Activated effector memory CD4-positive, alpha-beta T cell treated with anti-CD3 and anti-CD28 coated beads, Interleukin-2, amount 50 U/mL, for 16 hours (primary cell): Measurements from ENCODE around the gene NEK6.

Experiments used
- DNase-seq: peaks from one replicate; pipeline ENCODE4 v3.0.0-alpha.2; 2020

NEK6 gene

DNA sequence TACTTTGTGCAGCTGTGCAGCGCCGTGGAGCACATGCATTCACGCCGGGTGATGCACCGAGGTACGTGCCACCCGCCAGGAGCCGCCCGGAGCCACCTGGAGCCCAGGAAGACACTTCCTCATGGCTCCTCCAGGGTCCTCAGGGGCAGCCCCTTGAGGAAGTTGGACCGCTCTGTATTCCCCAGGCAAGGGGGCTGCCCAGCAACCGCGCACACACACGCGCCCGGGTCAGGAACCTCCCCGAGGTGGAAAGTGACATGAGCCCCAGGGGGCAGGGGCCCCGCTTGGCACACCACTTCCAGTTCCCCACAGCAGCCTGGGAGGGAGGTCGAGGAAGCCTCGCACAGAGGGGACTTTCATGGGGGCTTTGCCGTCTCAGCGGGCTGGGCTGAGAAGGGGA lies 68.6 kb downstream of the NEK6 start:
- no peak for DNase-seq

- no peak for DNase-seq
Observed at GRCh38 chr9:124327491-124327890, 69.7 kb downstream of the NEK6 start.

DNA sequence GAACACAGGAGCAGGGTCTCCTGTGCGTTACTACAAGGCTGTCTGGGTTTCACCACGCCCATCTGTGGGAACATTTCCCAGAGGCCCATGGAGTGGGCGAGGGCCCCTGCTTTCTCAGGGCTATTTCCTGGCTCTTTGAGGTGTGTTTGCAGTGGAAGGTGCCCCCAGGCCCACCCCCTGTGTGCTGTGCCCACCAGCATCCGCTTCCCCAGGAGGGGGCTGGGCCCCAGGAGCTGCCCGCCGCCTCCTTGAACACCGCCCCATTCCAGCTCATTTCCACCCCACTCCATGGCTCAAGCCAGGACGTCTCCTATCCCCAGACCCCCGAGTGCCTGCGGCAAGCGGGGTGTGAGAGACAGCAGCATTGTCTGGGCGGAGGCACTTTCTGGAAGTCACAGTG lies 70.5 kb downstream of the NEK6 start:
- no peak for DNase-seq

- DNase-seq: no peak
Observed at GRCh38 chr9:124329206-124329792, 71.5 kb downstream of the NEK6 start.

DNA sequence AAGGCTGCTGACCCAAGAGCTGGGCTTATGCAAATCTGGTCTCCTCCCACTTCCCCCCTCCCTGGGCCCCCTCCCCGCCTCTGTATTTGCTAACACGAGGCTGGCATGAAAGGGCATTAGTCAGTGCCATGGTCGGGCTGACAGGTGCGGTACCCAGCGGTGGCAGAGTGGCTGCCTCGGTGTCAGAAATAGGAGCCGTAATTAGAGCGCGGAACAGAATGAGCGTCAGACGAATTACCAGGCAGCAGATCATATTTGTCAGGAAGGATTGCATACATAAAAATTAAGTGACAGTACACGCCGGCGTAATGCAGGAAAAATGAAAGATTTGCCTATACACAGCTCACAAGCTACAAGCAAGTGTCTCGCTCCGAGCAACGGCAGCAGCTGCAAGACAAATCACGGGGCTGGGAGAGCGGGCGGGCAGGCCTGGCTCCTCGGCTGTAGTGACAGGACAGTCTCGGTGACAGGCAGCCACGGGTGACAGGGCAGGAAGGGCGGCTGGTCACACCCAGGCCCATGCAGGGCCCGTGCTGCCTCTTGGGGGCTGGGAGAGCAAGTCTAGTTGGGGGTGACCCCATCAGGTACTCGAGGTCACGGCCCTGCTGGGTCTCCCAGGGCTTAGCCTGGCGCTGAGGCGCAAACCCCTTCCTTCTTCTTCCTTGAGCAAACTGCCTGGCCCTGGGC lies 72.4 kb downstream of the NEK6 start:
- no peak for DNase-seq

- DNase-seq: no peak
Observed at GRCh38 chr9:124331580-124331979, 73.8 kb downstream of the NEK6 start.

GRCh38 chr9:124332361-124333202 lies 74.8 kb downstream of the NEK6 start:
- DNase-seq: no peak

GRCh38 chr9:124333203-124333579 lies 75.4 kb downstream of the NEK6 start:
- DNase-seq: no peak

- no peak for DNase-seq
Observed at GRCh38 chr9:124334568-124335319, 77.0 kb downstream of the NEK6 start.

GRCh38 chr9:124335320-124335707 lies 77.6 kb downstream of the NEK6 start:
- DNase-seq: no peak

GRCh38 chr9:124337562-124337961 lies 79.8 kb downstream of the NEK6 start:
- DNase-seq: no peak

DNA sequence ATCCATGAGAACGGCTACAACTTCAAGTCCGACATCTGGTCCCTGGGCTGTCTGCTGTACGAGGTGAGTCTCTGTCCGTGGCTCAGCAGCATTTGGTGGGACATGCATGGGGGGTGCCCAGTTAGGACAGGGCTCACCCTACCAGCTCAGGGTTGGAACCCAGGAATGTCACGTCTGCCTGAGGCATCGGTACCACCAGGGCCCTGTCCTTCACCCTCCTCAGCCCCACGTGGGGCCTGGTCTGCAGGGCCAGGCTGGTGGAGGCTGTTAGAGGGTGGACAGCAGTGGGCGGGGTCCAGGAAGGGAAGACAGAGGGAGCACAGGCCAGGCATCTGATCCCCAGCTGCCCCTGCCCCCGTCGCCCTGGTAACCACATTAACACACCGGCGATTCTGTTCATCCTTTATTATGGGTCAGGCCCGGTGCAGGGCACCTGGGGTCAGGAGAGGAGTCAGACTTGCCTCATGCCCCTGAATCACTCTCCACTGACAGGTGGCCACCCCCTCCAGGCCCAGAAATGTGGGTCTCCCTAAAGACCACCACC lies 81.9 kb downstream of the NEK6 start:
- no peak for DNase-seq

- no peak for DNase-seq
Observed at GRCh38 chr9:124340219-124341069, 82.7 kb downstream of the NEK6 start.

- DNase-seq: no peak
Observed at GRCh38 chr9:124341455-124342170, 83.9 kb downstream of the NEK6 start.

- no peak for DNase-seq
Observed at GRCh38 chr9:124342402-124342775, 84.6 kb downstream of the NEK6 start.

DNA sequence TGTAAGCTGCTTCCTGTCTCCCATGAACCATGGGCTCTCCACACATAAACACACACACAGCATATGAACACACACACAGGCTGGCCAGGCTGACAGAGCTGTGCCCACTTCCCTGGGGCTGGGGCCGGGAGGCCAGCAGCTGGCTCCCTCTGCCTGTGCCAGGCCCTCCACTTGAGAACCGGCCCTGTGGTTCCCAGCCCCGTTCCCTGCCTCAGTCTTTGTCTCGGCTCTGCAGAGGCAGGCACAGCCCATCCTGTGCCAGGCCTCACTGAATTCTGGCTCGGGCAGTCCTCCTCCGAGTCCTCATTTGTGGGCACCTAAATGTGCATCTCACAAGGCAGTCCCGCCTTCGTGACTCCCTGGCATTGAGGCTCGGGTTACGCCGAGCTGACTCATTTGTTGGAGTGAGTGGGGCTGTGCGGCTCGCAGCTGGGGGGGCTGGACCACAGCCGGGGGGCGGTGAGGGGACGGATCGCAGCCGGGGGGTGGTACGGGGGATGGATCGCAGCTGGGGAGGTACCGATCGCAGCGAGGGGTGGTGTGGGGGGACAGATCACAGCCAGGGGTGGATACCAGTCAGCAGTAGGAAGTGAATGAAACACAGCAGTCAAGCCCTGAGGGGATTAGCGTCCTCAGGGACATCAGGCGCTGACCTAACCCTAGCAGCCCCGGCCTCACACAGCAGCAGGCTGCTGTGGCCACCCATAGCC lies 85.2 kb downstream of the NEK6 start:
- DNase-seq: no peak

DNA sequence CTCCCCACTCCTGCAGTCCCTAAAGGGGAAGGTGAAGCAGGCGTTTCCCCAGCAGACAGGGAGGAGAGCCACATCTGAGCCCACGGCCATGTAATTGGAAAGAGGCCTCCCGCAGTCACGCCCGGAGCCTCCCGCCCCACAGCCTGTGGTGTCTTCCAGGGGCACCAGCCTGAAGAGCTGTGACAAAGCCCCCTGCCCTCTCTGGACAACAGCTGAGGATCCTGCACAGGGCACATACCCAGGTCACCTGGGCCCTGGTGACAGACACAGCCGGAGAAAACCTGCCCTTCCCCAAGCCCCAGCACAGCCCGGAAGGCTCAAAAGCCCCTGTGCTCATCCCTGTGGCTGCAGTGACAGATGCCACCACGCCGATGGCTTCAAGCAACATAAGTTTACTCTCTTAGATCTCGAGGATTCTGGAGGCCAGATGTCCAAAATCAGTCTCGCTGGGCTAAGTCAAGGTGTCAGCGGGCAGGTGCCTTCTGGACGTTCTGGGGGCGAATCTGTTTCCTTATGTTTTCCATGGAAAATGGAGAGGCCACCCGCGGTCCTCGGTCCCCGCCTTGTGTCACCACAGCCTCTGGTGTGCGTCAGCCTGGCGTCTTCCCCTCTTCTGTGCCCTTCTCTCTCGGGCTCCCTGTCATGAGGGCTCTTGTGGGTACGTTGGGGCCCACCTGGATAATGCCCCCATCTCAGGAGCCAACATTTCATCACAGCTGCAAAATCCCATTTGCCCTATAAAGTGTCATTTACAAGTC lies 86.0 kb downstream of the NEK6 start:
- no peak for DNase-seq

- no peak for DNase-seq
Observed at GRCh38 chr9:124344291-124345050, 86.7 kb downstream of the NEK6 start.

DNA sequence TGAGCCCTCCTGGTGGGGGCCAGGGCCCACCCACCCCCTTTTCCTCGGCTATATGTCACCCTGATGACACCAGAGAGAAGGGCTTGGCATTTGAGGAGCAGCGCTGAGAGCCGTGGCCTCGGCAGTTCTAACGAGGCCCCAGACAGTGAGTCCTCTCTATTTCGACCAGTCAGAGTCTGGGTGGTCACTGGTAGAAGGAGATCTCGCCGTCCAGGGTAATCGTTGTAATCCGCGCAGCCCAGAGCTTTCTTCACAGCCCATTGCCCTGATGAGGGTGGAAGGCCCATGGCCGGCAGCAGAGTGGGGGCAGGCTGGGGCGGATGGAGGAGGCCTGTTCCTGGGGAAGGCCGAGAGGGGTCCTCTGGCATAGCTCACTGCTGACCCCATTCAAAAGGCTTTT lies 87.3 kb downstream of the NEK6 start:
- no peak for DNase-seq
